Cardiac fibroblast (primary cell): ENCODE measurements around the gene CMTR1.

Experiments used
- DNase-seq, 2 donors: peaks; one replicate each; pipeline versions ENCODE4 v3.0.0 to v3.0.0-alpha.2; 2010; ENCODE audit warnings: low read depth in 2 of 2
- H3K4me3 ChIP-seq, 2 donors: replicated peaks in 1 of 2; 1 replicate in 1 of 2; 2 replicates in 1 of 2; pipeline ENCODE4 v1.5.1; 2011; ENCODE audit warnings: low read depth in 2 of 2, low read length in 2 of 2, mild to moderate bottlenecking in 2 of 2, moderate library complexity in 1 of 2
- CTCF ChIP-seq: IDR thresholded peaks from one replicate; pipeline ENCODE4 v1.5.1; 2011; ENCODE audit warnings: low read depth, mild to moderate bottlenecking, low read length, inconsistent platforms

The CMTR1 gene

GRCh38 chr6:37516076-37516919 is 83.3 kb downstream of the CMTR1 start:
- DNase-seq = no peak

DNA sequence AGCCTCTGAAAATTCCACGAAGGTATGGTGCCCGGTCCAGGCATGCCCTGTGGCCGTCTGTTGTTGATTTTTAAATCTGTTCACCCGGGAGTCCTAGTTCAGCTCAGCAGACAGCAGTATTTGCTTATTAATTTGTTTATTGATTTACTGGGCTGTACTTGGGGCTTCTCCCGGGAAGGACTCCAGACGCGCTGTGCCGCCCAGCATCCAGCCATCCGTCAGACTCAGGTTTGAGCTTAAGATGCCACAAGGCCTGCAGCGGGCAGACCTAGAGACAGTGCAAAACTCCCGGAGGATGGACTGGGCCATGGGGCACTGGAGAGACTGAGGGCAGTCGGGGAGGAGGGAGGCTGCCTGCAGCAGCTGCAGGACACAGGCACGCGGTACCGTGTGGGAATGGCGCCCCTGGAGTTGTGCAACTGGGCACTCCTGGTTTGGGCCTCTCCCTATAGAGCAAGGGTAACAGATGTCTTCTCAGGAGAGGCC is 83.9 kb downstream of the CMTR1 start:
- no peak overlapping the region for H3K4me3 ChIP-seq
- no peak for DNase-seq
- no peak for TF ChIP-seq CTCF

More at GRCh38 chr6:37516076-37516919, 83.3 kb downstream of the CMTR1 start:
- H3K4me3 ChIP-seq = no peak overlapping the region
- no peak for TF ChIP-seq CTCF

DNA sequence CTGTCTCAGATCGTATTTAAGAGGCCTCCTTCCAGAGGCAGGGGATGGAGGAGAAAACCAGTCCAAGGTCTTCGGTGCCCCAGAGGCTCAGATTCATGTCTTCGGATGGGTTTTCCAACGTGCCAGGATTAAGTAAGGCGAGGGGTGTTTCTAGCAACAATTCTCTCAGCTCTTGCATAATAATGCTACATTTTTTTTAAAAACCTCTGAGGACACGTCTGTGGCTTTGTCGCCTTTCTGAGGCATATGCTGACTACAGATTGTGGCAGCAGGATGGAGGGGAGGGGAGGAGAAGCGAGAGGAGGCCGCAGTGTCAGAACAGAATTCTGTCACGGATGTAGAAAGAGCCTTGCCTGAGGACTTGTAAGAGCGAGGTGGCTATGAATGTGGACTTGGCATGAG is 84.4 kb downstream of the CMTR1 start:
- DNase-seq = no peak
- no peak overlapping the region for H3K4me3 ChIP-seq
- no peak for TF ChIP-seq CTCF

DNA sequence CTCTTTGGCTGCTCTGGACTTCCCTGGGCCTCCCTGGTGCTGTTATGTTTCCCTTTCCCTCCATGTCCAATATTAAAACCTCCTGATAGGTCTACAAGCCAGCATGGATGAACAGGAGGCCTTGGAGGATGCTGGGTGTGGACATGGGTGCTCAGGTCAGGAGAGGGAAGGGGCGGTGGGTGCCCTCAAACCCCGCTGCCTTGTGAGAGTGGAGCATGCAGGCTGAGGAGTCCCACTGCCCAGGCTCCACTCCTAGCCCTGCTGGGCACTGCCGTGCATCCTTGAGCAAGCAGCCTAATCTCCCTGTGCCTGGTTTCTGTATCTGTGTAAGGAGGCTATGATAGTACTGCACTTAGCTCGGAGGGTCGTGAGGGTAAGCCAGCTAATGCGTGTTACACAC is 85.1 kb downstream of the CMTR1 start:
- TF ChIP-seq CTCF = no peak
- no peak overlapping the region for H3K4me3 ChIP-seq
- DNase-seq = no peak

DNA sequence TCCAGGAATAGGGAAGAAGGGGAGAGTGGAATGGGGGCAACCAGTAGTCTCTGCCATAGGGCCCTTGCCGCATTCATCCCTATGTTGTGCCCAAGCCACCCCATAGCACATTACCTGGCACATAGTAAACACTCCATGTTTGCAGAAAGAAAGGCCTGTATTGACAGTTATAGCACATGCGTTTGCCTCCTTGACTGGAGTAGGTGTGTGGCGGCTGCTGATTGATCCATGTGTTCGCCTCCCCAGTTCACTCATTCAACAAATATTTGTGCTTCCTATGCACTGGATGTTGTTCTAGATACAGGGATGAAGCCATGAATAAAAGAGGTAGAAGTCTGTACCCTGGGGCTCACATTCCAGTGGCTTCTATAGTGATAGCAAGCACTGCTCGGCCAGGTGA is 86.4 kb downstream of the CMTR1 start:
- TF ChIP-seq CTCF = no peak
- DNase-seq = no peak
- H3K4me3 ChIP-seq = no peak overlapping the region

DNA sequence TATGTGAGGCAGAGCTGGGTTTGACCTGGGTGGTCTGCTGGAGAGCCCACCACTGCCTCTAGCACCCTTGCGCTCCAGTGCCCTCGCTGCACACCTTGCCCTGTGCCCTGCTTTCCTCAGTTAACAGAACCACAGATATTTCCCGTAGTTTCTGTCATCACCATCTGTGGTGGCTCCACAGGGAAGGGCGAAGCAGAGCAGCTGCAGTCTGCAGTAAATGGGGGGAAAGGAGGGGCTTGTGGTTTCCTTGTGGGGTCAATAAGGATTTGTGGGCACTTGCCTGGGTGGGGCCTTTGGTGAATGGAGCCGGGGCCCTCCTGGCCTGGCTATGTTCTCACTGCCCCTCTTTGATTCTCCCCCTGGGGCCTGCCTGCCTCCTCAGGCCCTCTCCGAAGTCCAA is 87.9 kb downstream of the CMTR1 start:
- H3K4me3 ChIP-seq = no peak overlapping the region
- DNase-seq = no peak
- TF ChIP-seq CTCF = no peak
